Kidney epithelial cell (primary cell): ENCODE measurements around the gene NKTR. TPM values are rescaled to one million over a fixed set of nuclear protein-coding genes. Genes with fewer than 3 reads are reported as not detected.

Experiments
- DNase-seq: peaks from one replicate; pipeline ENCODE4 v3.0.0-alpha.2; 2010; ENCODE audit warnings: low read depth
- H3K27me3 ChIP-seq: 2 replicates; pipeline ENCODE4 v1.6.0; 2011; ENCODE audit warnings: low read length; ENCODE audit not compliant: control insufficient read depth, insufficient read depth
- H3K36me3 ChIP-seq: 2 replicates; pipeline ENCODE4 v1.5.1; 2011; ENCODE audit warnings: low read length; ENCODE audit not compliant: control insufficient read depth, insufficient read depth
- H3K4me3 ChIP-seq: 2 replicates; pipeline ENCODE4 v1.5.1; 2011; ENCODE audit warnings: low read depth, mild to moderate bottlenecking, control low read depth, low read length
- CTCF ChIP-seq: IDR thresholded peaks from 2 replicates; pipeline ENCODE4 v1.5.1; 2011; ENCODE audit warnings: mild to moderate bottlenecking, moderate library complexity, low read length, control low read depth, inconsistent platforms; ENCODE audit not compliant: insufficient read depth, poor library complexity, severe bottlenecking
- total RNA-seq: library from RNA; depleted of rRNA; stranded (reverse); fragments of >200 nt; gene quantifications from 2 replicates; pipeline ENCODE4 v1.2.3, GENCODE V29; 2015

Gene NKTR
- total RNA-seq, 1 donor from 2014 or later: 29.8 TPM

- H3K4me3 ChIP-seq: no peak overlapping the region
- DNase-seq: no peak
- peaks cover 20% of the 10 kb centered on the region for H3K27me3 ChIP-seq
- TF ChIP-seq CTCF: no peak
- no peaks in the 10 kb centered on the region for H3K36me3 ChIP-seq
These were observed 91.6 kb downstream of the NKTR start for GRCh38 chr3:42691816-42692666.

- Histone ChIP-seq H3K4me3 (no peak overlapping the region), H3K36me3 (no peaks in the 10 kb centered on the region), H3K27me3 (peaks cover 17% of the 10 kb centered on the region)
- no peak for DNase-seq
- no peak for TF ChIP-seq CTCF
These were observed 92.4 kb downstream of the NKTR start for GRCh38 chr3:42692667-42693529.

- Histone ChIP-seq H3K4me3 (no peak overlapping the region), H3K27me3 (peaks cover 17% of the 10 kb centered on the region), H3K36me3 (no peaks in the 10 kb centered on the region)
- no peak for TF ChIP-seq CTCF
- DNase-seq: no peak
These were observed 93.0 kb downstream of the NKTR start for GRCh38 chr3:42693530-42693930.

GRCh38 chr3:42694366-42694765 is 93.9 kb downstream of the NKTR start:
- no peaks in the 10 kb centered on the region for H3K36me3 ChIP-seq
- DNase-seq: no peak
- TF ChIP-seq CTCF: no peak
- no peak overlapping the region for H3K4me3 ChIP-seq
- H3K27me3 ChIP-seq: peaks cover 14% of the 10 kb centered on the region

GRCh38 chr3:42696356-42697288 is 96.1 kb downstream of the NKTR start:
- peaks cover 12% of the 10 kb centered on the region for H3K27me3 ChIP-seq
- no peak for TF ChIP-seq CTCF
- no peaks in the 10 kb centered on the region for H3K36me3 ChIP-seq
- DNase-seq: no peak
- H3K4me3 ChIP-seq: no peak overlapping the region
